SHP77 treated with DMSO at 0.1 percent for 48 hours (cell line): ENCODE measurements around the gene ELMO2.

Experiments
- DNase-seq: peaks from one replicate; lab custom pipeline; 2025; lab: John Stamatoyannopoulos, UW

Gene ELMO2

GRCh38 chr20:46333161-46333991 is 73.0 kb downstream of the ELMO2 start:
- no peak for DNase-seq

- no peak for DNase-seq
These were observed 73.8 kb downstream of the ELMO2 start for GRCh38 chr20:46332373-46333160.

GRCh38 chr20:46331611-46332361 is 74.6 kb downstream of the ELMO2 start:
- DNase-seq = no peak

- DNase-seq = no peak
These were observed 75.5 kb downstream of the ELMO2 start for GRCh38 chr20:46330831-46331371.

- DNase-seq = peak; percentile 58
These were observed 76.2 kb downstream of the ELMO2 start for GRCh38 chr20:46330072-46330763.

- DNase-seq = no peak
These were observed 78.1 kb downstream of the ELMO2 start for GRCh38 chr20:46328200-46328882.

- DNase-seq = no peak
These were observed 78.9 kb downstream of the ELMO2 start for GRCh38 chr20:46327557-46327956.

GRCh38 chr20:46325789-46326188 is 80.6 kb downstream of the ELMO2 start:
- DNase-seq = no peak

GRCh38 chr20:46324960-46325703 is 81.3 kb downstream of the ELMO2 start:
- DNase-seq = no peak

GRCh38 chr20:46324379-46324778 is 82.0 kb downstream of the ELMO2 start:
- no peak for DNase-seq

GRCh38 chr20:46323557-46323956 is 82.9 kb downstream of the ELMO2 start:
- DNase-seq = no peak

- DNase-seq = no peak
These were observed 83.8 kb downstream of the ELMO2 start for GRCh38 chr20:46322641-46323040.

GRCh38 chr20:46317685-46318177 is 88.7 kb downstream of the ELMO2 start:
- no peak for DNase-seq

GRCh38 chr20:46316984-46317684 is 89.3 kb downstream of the ELMO2 start:
- DNase-seq = no peak
